GM19468 (cell line): ENCODE results near the gene PDXDC1.
"Not testable (repeated sequence)": the region's sequence is repeated elsewhere in the genome, so short reads cannot be mapped to it uniquely, and the experiment has no call there.

ENCODE experiments used
- ATAC-seq: cut with Tn5 transposase; IDR thresholded peaks from one replicate; pipeline ENCODE4 v1.9.1; 2021; ENCODE audit warnings: mild to moderate bottlenecking, moderate library complexity, moderate number of reproducible peaks; ENCODE audit not compliant: unreplicated experiment; ENCODE audit errors: extremely low read depth

The PDXDC1 gene

DNA sequence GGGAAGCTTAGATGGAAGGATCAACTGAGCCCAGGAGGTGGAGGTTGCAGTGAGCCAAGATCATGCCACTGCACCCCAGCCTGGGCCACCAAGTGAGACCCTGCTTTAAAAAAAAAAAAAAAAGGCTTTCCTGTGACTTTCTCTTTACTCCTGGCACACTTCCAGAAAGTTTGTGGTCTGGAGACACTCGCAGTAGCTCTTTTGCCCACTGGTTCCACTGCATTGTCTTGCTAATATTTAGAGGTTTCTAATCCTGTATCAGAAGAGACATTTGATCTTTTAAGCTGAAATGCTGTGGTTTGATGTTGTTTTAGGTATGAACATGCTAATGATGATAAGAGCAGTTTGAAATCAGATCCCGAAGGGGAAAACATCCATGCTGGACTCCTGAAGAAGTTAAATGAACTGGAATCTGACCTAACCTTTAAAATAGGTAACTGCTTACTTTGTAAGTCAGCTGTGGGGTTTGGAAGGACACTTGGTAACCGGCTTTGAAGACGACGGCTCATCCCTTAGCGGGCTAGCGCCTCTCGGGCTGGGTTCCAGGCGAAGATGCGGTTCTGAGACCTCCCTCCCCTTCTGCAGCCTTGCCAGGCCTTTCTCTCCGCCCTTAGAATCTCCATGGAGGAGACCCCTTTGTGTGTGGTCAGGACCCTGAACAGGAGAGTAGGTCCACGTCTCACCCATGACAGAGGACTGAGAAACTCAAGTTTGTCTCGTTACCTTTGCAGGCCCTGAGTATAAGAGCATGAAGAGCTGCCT is 57.9 kb downstream of the PDXDC1 start:
- ATAC-seq: no peak

DNA sequence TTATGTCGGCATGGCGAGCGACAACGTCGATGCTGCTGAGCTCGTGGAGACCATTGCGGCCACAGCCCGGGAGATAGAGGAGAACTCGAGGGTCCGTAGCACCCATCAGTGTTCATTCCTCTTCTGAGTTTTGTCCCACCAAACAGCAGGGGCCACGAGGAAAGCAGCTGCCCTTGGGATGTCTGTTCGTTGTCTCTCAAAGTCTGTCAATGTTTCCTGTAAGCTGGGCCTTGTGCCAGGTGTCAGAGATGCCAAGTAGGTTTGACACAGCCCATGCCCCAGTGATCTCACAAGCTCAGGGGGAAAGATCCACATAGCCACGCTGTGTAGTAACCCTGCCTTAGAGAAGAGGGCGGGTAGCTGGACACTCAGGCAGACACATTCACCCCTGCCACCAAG is 58.5 kb downstream of the PDXDC1 start:
- ATAC-seq: no peak

DNA sequence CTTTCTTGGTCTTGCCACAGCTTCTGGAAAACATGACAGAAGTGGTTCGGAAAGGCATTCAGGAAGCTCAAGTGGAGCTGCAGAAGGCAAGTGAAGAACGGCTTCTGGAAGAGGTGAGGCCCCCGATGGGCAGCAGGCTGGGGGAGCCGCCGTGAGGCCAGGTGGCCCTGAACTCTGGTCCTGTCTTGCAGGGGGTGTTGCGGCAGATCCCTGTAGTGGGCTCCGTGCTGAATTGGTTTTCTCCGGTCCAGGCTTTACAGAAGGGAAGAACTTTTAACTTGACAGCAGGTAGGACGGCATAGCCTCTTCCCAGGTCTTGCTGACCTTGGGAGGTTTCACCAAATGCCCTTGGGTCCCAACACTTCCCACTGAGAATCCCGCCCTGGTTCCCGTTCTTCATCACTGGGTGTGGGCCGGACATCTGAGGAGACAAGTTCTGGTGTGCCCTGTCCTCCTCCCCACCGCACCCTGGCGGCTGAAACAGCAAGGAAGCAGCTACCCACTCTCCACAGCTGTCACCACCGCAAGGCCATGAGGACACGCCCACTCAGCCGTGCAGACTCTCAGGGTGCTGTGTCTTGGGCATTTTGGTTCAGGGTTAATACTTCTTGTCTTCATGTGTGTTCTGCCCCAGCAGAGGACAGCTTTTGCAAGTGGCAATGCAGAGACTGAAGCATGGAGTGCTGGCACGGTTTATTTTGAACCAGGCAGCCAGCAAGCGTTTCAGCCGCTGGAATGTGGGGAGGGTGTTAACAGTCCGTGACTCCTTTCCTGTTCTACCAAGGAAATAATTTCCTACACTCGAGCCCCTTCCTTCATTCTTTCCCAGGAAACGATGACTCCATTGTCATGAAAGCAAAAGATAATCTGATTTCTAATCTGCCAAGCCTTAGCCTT is 59.7 kb downstream of the PDXDC1 start:
- no peak for ATAC-seq

DNA sequence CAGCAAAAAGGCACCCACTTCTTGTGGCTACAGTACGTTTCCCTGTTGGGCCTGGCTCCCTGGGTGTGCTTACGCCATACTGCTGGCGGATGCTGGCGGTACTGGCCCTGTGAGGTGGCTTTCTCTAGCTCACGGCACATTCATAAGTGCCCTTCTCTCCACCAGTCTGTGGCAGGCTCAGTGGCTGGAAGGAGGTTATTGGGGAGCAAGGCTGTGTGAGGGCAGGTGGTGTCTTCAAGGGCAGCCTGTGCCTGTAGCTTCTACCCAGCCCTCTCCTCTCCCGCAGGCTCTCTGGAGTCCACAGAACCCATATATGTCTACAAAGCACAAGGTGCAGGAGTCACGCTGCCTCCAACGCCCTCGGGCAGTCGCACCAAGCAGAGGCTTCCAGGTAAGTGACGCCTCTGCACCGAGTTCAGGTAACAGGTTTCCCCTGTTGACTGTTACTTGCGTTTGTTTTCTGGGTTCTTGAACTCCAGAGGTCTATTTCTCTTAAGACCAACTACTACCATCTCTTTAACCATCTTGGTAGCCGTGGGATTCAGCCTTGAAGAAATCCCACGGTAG is 60.4 kb downstream of the PDXDC1 start:
- ATAC-seq: no peak

DNA sequence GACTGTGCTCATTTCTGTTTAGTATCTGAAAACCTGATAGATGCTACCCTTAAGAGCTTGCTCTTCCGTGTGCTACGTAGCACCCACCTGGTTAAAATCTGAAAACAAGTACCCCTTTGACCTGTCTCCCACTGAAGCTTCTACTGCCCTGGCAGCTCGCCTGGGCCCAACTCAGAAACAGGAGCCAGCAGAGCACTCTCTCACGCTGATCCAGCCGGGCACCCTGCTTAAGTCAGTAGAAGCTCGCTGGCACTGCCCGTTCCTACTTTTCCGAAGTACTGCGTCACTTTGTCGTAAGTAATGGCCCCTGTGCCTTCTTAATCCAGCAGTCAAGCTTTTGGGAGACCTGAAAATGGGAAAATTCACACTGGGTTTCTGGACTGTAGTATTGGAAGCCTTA is 62.2 kb downstream of the PDXDC1 start:
- no peak for ATAC-seq

DNA sequence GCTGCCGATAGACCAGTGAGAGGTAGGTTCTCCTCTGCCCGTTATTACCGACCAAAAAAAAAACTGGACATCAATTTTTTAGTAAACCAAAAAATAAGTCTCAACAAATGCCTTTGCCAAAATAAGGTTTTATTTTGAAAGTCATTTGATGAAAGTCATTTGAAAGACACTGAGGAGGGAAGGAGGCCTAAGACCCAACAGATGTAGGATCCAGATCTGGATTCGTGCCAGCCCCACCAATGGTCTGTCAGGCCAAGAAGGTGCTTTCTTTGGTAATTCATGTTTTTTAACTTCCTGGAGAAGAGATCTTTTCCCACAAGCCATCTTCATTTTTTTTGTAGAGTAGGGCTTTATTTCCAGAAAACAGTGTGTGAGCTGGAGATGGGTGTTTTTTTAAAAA is 62.9 kb downstream of the PDXDC1 start:
- no peak for ATAC-seq

DNA sequence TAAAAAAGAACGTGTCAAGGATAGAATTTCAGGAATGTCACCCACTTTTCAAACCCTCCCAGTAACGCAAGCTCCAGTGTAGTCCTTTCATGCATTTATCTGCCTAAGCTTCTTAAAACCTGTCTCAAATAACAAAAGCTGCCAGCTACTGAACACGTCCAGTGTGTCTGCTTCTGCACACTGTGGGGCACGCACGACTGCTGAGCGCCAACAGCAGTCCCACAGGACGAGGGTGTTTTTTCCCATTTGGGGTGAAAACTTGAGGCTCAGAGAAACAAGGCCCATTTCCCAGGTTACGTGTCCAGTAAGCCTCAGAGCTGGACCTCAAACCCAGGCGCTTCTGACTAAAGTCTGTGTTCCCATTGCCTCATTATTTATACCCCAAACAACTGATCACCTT is 63.9 kb downstream of the PDXDC1 start:
- no peak for ATAC-seq

DNA sequence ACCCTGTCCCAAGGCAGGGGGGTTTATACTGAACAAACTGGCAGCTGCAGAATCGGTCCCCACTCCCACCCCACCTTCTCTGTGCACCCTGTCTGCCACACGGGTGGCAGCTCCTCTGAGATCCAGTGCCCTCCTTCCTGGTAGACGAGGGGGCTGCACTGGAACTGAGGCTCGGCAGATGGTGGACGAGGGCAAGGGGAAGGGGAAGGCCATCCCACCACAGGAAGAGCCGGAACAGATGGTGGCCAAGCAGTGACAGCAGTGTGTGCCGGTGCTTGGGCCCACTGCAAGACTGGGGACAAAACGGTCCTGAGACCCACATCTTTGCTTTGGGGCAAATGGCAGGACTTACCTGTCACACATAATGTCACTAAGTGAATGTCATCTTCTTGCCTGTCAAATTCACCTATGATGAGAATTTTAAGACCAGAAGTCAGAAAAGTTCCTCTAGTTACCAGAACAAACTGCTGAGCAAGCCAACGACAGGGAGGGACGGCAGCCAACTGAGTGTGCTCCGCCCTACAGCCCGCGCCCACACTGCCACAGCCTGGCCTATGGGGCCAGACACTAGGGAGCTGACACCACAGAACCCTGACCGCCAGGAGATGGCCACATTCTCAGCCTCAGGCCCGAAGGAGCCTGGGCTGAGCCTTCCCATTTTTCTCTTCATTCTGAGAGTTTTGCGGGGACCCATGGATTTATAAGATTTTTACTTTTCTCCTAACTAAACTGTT is 66.6 kb downstream of the PDXDC1 start:
- no peak for ATAC-seq

DNA sequence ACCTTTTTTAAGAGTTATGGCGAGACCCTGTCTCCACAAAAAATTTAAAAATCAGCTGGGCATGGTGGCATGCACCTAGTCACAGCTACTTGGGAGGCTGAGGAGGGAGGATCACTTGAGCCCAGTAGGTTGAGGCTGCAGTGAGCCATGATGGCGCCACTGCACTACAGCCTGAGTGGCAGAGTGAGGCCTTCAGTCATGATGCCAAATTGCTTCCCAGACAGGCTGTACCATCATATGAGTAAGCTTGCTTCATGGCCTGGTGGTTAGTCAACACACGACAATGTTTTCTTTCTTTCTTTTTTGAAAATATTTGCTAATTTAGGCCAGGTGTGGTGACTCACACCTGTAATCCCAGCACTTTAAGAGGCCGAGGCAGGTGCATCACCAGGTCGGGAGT is 68.5 kb downstream of the PDXDC1 start:
- ATAC-seq: no peak

DNA sequence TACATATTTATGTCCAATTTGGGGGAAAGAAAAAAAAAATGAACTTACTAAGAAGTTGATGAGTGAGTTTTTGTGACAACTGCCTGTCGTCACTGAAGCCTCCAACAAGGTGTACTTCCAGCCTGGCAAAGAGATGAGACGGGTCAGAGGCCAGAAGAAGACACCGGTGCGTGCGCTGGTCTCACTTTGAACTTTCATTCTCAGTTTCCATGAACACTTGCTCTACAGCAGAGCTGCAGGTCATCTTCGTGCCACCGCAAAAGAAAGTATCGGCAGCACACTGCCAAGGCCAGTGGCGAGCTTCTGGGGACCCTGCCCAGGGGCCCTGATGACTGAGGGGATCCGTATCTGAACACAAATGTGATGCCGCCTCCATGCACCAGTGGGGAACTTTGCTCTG is 69.5 kb downstream of the PDXDC1 start:
- no peak for ATAC-seq

DNA sequence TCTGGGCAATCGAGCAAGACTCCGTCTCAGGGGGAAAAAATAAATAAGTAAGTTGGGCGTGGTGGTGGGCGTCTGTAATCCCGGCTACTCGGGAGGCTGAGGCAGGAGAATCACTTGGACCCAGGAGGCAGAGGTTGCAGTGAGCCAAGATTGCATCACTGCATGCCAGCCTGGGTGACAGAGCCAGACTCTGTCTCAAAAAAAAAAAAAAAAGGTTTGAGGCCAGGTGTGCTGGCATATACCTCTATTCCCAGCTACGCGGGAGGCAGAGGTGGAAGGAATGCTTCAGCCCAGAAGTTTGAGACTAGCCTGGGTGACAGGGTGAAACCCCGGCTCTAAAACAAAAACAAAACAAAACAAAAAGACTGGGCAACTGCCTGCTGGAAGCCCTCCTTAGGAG is 70.4 kb downstream of the PDXDC1 start:
- not testable (repeated sequence) for ATAC-seq

DNA sequence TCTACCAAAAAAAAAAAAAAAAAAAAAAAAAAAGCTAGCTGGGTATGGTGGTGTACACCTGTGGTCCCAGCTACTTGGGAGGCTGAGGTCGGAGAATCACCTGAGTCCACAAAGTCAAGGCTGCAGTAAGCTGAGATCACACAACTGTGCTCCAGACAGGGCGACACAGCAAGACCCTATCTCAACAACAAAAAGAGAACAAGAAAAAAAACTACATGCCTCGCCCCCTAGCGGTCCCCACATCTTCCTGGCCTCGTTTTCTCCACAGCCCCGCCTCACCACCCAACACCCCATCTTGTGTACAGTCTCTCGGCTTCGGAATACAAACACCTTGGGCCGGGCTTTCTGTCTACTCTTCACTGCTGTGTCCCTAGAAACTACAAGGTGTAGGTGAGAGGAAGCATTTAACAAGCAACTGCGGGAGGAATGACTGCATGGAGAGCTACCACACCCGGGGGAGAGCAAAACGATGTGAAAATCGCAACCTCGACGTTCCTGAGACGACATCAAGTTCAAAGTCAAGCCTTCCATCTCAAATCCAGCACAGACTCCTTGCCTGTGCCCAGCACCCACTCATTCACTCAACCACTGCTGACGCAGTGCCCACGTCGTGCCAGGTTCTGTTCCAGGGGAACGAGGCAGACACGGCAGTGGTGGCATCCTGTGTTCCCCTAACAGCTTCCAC is 72.0 kb downstream of the PDXDC1 start:
- no peak for ATAC-seq

DNA sequence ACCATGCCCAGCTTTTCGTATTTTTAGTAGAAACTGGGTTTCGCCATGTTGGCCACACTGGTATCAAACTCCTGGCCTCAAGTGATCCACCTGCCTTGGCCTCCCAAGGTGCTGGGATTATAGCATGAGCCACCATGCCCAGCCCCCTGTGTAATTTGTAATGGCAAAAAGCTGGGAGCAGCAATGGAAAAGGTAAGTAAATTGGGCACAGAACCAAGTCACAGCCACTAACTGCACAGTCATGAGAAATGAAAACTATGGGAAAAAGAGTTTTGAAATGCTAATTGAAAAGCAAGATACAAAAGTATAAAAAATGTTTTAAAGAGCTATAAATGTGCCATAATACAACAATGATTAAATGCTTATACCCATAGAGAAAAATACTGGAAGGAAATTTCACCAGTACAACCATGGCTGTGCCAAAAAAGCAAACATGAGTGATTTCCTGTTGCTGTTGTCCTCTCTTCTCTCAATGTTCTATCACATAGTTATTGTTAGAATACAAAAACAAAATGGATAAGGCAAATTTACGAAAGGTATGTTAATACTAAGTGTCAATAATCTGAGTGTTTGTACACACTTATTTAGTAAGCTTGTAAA is 74.9 kb downstream of the PDXDC1 start:
- ATAC-seq: no peak

DNA sequence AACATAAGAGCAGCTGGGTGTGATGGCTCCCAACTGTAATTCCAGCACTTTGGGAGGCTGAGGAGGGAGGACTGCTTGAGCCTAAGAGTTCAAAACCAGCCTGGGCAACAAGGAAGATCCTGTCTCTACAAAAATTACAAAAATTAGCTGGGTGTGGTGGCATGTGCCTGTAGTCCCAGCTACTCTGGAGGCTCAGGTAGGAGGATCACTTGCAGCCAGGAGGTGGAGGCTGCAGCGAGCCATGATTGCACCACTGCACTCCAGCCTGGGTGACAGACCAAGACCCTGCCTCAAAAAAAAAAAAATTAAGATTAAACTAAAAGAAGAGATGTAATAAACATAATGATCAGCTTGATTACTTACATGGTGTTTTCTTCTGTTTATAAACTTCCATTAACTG is 75.6 kb downstream of the PDXDC1 start:
- not testable (repeated sequence) for ATAC-seq

DNA sequence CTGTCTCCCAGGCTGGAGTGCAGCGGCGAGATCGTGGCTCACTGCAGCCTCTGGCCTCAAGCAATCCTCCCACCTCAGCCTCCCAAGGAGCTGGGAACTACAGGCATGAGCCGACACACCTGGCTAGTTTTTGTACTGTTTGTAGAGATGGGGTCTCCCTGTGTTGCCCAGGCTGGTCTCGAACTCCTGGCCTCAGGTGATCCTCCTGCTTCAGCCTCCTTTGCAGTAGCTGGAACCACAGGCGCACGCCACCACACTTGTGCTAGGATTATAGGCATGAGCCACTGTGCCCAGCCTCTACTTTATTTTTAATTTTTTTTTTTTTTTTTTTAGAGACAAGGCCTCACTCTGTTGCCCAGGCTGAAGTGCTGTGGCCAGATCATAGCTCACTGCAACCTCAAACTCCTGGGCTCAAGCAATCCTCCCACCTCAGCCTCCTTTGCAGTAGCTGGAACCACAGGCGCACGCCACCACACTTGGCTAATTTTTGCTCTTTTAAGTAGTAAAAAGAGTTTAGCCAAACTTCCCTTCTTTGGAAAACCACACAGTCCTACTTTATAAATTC is 76.6 kb downstream of the PDXDC1 start:
- ATAC-seq: no peak

DNA sequence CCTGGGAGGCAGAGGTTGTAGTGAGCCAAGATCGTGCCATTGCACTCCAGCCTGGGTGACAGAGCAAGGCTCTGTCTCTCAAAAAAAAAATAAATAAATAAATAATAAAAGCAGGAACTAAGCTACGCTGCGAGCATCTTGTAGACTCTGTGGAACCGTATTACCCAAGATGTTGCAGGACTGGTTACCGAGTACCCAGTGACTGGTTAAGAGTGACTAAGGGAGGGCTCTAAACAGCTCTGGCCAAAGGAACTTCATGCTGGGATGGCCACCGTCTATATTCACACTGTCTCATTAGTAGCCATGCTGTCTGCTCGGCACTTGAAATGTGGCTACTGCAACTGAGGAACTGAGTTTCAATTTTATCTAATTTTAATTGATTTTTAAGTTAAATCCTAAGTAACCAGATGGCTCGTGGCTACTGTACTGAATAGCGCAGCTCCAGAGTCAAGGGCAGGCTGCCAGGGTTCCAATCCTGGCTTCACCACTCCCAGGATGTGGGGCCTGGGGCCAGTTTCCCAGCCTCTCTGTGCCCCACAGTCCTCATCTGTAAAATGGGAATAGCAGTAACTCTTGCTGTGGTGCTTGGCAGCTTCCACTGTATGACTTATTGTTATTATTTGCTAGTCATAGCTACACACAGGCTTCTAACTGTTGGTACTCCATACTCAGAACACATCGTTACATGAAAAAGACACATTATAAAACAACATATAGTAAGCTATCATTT is 78.1 kb downstream of the PDXDC1 start:
- no peak for ATAC-seq

DNA sequence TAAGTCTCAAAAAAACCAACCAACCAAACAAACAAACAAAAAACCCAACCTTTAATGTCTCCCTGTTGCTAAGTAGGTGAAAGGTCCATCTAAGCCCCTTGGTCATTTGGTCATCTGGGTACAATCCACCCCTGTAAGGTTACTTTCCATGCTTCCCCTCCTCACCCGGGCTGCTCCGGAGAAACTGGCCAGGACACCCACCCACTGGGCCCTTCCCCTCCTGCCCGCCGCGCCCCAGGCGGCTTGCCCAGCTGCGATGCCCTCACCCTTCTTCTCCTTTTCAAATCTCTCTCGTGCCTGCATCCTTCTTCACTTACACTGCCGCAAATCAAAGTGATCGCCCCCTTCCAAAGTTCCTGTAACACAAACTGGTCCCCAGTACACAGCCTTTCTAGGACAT is 79.1 kb downstream of the PDXDC1 start:
- ATAC-seq: no peak

DNA sequence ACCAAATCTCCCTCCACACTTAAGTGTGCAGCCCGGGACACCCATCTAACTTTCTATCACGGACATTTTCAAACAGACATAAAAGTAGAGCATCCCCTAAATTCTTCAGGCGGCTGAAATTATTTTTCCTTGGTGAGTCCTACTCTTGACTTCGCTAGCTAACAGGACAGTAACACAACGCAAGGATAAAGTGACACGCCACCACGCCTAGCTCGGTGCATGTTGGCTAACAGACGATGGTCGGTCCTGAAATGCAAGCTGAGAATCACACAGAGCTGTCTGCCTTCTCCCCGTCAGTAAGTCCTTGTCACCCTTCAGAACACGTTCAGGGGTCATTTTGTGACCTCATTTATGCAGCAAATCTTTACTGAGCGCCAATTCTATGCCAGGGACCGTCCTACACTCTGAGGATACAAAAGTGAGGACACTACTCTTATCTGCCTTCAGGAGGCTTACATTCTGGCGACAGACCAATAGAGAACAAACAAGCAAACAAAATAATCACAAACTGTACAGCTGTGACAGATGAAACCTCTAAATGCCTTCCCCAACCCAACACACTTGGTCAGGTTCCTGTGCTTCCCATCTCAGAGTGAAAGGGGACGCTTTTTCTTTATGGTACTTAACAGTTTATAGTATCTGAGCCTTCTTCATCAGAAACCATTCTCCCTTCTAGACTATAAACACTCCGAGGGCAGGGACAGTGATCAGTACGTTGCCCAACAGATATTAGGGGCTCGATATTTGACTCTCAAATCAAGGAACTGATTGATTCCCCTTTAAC is 79.7 kb downstream of the PDXDC1 start:
- ATAC-seq: no peak
